NOMO-1 treated with dmso at 0.1 percent for 144 hours (cell line): ENCODE data around the gene SNAP25.
A peak's percentile ranks its signal among the peaks of the same experiment; 100 is the strongest.

ENCODE experiments used
- DNase-seq: peaks from one replicate; lab custom pipeline; 2025; ENCODE audit not compliant: unreplicated experiment; lab: John Stamatoyannopoulos, UW

The SNAP25 gene

GRCh38 chr20:10218536-10219451 is at the start of gene SNAP25:
TSS of gene SNAP25 (plus strand) at chr20:10218830. CDS start at chr20:10275492, 56,662 bp downstream.
- DNase-seq = peak; percentile 71

GRCh38 chr20:10169752-10170151 is 48.9 kb upstream of the SNAP25 start:
- no peak for DNase-seq

GRCh38 chr20:10170261-10170660 is 48.4 kb upstream of the SNAP25 start:
- DNase-seq = no peak

- peak; percentile 11 for DNase-seq
Measured at GRCh38 chr20:10171864-10172751, 46.5 kb upstream of the SNAP25 start.

- no peak for DNase-seq
Measured at GRCh38 chr20:10172998-10173655, 45.5 kb upstream of the SNAP25 start.

GRCh38 chr20:10174400-10174799 is 44.2 kb upstream of the SNAP25 start:
- DNase-seq = no peak

GRCh38 chr20:10177326-10177725 is 41.3 kb upstream of the SNAP25 start:
- DNase-seq = no peak

- DNase-seq = no peak
Measured at GRCh38 chr20:10178091-10178490, 40.5 kb upstream of the SNAP25 start.

- DNase-seq = no peak
Measured at GRCh38 chr20:10178727-10179313, 39.8 kb upstream of the SNAP25 start.

GRCh38 chr20:10179574-10180298 is 38.9 kb upstream of the SNAP25 start:
- DNase-seq = no peak

GRCh38 chr20:10180651-10181235 is 37.9 kb upstream of the SNAP25 start:
- DNase-seq = no peak

GRCh38 chr20:10185741-10186558 is 32.7 kb upstream of the SNAP25 start:
- DNase-seq = no peak

GRCh38 chr20:10190456-10190855 is 28.2 kb upstream of the SNAP25 start:
- no peak for DNase-seq

GRCh38 chr20:10192171-10192570 is 26.5 kb upstream of the SNAP25 start:
- DNase-seq = no peak

GRCh38 chr20:10194166-10194565 is 24.5 kb upstream of the SNAP25 start:
- DNase-seq = no peak

- DNase-seq = no peak
Measured at GRCh38 chr20:10200330-10200729, 18.3 kb upstream of the SNAP25 start.

- DNase-seq = no peak
Measured at GRCh38 chr20:10201321-10201870, 17.2 kb upstream of the SNAP25 start.

GRCh38 chr20:10209091-10209490 is 9.5 kb upstream of the SNAP25 start:
- no peak for DNase-seq

GRCh38 chr20:10213526-10213925 is 5.1 kb upstream of the SNAP25 start:
- DNase-seq = no peak
